IMR-90 (cell line): Measurements from ENCODE around the gene RASSF9. TPM values are rescaled to one million over a fixed set of nuclear protein-coding genes. Genes with fewer than 3 reads are reported as not detected.

Experiments used
- ATAC-seq: fragments of 200-7000 bp; cut with Tn5 transposase; 2 replicates; pipeline ENCODE4 v1.9.1; 2020; ENCODE audit warnings: low read depth, mild to moderate bottlenecking, moderate library complexity
- BruUV-seq: library from RNA; stranded (reverse); fragments of 400-500 nt; replicated peaks from 2 replicates; lab custom pipeline; 2021; lab: Mats Ljungman, UMichigan
- CTCF ChIA-PET: fragments of 300-600 bp; formaldehyde crosslinking; extraction: SDS; loops from one replicate; lab custom pipeline; 2021; ENCODE audit warnings: antibody characterized with exemption; lab: Yijun Ruan, JAX
- POLR2A ChIA-PET: fragments of 300-600 bp; sonication (Branson Sonifier 250); formaldehyde crosslinking; loops from one replicate; lab custom pipeline; 2022; ENCODE audit warnings: antibody characterized with exemption; ENCODE audit not compliant: unreplicated experiment; lab: Charles Lee
- DNase-seq: peaks from one replicate; pipeline ENCODE4 v3.0.0; 2013
- H2AFZ ChIP-seq: replicated peaks from 2 replicates; pipeline ENCODE3; 2013; ENCODE audit warnings: low read length, mild to moderate bottlenecking; ENCODE audit not compliant: poor library complexity
- H2AK5ac ChIP-seq: 2 replicates; pipeline ENCODE4 v1.6.1; 2013; ENCODE audit warnings: low read depth, low read length, inconsistent platforms
- H2AK9ac ChIP-seq: replicated peaks from 2 replicates; pipeline ENCODE3; 2013; ENCODE audit warnings: mild to moderate bottlenecking, low read depth, low read length, moderate library complexity; ENCODE audit not compliant: poor library complexity
- H2BK120ac ChIP-seq: 2 replicates; pipeline ENCODE4 v1.6.1; 2013; ENCODE audit warnings: low read depth, low read length, inconsistent platforms
- H2BK15ac ChIP-seq: 3 replicates; pipeline ENCODE4 v1.6.1; 2013; ENCODE audit warnings: low read depth, low read length, inconsistent platforms
- H2BK20ac ChIP-seq: 2 replicates; pipeline ENCODE4 v1.6.1; 2013; ENCODE audit warnings: low read depth, mild to moderate bottlenecking, inconsistent platforms, low read length, moderate library complexity
- H2BK5ac ChIP-seq: 2 replicates; pipeline ENCODE4 v1.6.1; 2013; ENCODE audit warnings: mild to moderate bottlenecking, low read depth, low read length, inconsistent platforms; ENCODE audit not compliant: poor library complexity, severe bottlenecking
- H3K14ac ChIP-seq: replicated peaks from 2 replicates; pipeline ENCODE4 v1.6.1; 2013; ENCODE audit warnings: low read depth, low read length, inconsistent platforms
- H3K18ac ChIP-seq: 2 replicates; pipeline ENCODE4 v1.6.1; 2013; ENCODE audit warnings: low read depth, low read length, control low read depth
- H3K23ac ChIP-seq: 2 replicates; pipeline ENCODE4 v1.6.1; 2013; ENCODE audit warnings: low read depth, low read length, inconsistent platforms
- H3K27ac ChIP-seq: 2 replicates; pipeline ENCODE4 v1.5.1; 2013; ENCODE audit warnings: mild to moderate bottlenecking, control low read depth, low read length; ENCODE audit not compliant: insufficient read depth
- H3K27me3 ChIP-seq: 2 replicates; pipeline ENCODE4 v1.6.1; 2013; ENCODE audit warnings: low read length; ENCODE audit not compliant: control insufficient read depth, insufficient read depth
- H3K36me3 ChIP-seq: 2 replicates; pipeline ENCODE4 v1.6.1; 2013; ENCODE audit warnings: low read length, mixed read lengths; ENCODE audit not compliant: control insufficient read depth, insufficient read depth
- H3K4ac ChIP-seq: 2 replicates; pipeline ENCODE4 v1.6.1; 2013; ENCODE audit warnings: low read depth, low read length, inconsistent platforms
- H3K4me1 ChIP-seq: 2 replicates; pipeline ENCODE4 v1.6.1; 2013; ENCODE audit warnings: low read length, mixed read lengths; ENCODE audit not compliant: control insufficient read depth, insufficient read depth
- H3K4me2 ChIP-seq: 2 replicates; pipeline ENCODE4 v1.6.1; 2013; ENCODE audit warnings: low read depth, mild to moderate bottlenecking, control low read depth, low read length, moderate library complexity
- H3K4me3 ChIP-seq: 2 replicates; pipeline ENCODE4 v1.5.1; 2013; ENCODE audit warnings: low read depth, mild to moderate bottlenecking, control low read depth, low read length, moderate library complexity; ENCODE audit not compliant: insufficient read depth
- H3K56ac ChIP-seq: 2 replicates; pipeline ENCODE4 v1.6.1; 2013; ENCODE audit warnings: low read length, inconsistent platforms; ENCODE audit not compliant: insufficient read depth; ENCODE audit errors: extremely low read depth
- H3K79me1 ChIP-seq, 2 experiments: 2 replicates each; pipeline ENCODE4 v1.6.1; 2013; ENCODE audit warnings: low read length in 2 of 2, inconsistent platforms in 1 of 2, low read depth in 1 of 2
- H3K9ac ChIP-seq: 2 replicates; pipeline ENCODE4 v1.6.1; 2013; ENCODE audit warnings: low read depth, low read length, control low read depth
- H3K9me1 ChIP-seq: 2 replicates; pipeline ENCODE4 v1.6.1; 2013; ENCODE audit warnings: low read length, inconsistent platforms; ENCODE audit not compliant: insufficient read depth
- H3K9me3 ChIP-seq: 2 replicates; pipeline ENCODE4 v1.6.1; 2013; ENCODE audit warnings: low read length; ENCODE audit not compliant: control insufficient read depth, insufficient read depth
- H4K20me1 ChIP-seq: 2 replicates; pipeline ENCODE4 v1.6.1; 2013; ENCODE audit warnings: low read length, inconsistent platforms; ENCODE audit not compliant: insufficient read depth
- H4K5ac ChIP-seq: 2 replicates; pipeline ENCODE4 v1.6.1; 2013; ENCODE audit warnings: mild to moderate bottlenecking, low read depth, low read length, control low read depth
- H4K8ac ChIP-seq, 2 experiments: 2 replicates each; pipeline ENCODE4 v1.6.1; 2013; ENCODE audit warnings: low read depth in 2 of 2, low read length in 2 of 2, control low read depth in 1 of 2, inconsistent platforms in 1 of 2
- H4K91ac ChIP-seq: 2 replicates; pipeline ENCODE4 v1.6.1; 2013; ENCODE audit warnings: low read depth, low read length, inconsistent platforms; ENCODE audit not compliant: insufficient read depth
- BHLHE40 ChIP-seq: fragments of 150-350 bp; IDR thresholded peaks from 2 replicates; pipeline ENCODE4 v1.6.1; 2016; ENCODE audit warnings: mild to moderate bottlenecking, low read depth, low read length
- CEBPB ChIP-seq: IDR thresholded peaks from 2 replicates; pipeline ENCODE4 v1.6.1; 2012; ENCODE audit warnings: low read depth, low read length, improper control_type of control experiment
- CHD1 ChIP-seq: IDR thresholded peaks from 2 replicates; pipeline ENCODE4 v1.6.1; 2012; ENCODE audit warnings: low read depth, low read length, improper control_type of control experiment
- ELK1 ChIP-seq: fragments of 150-350 bp; IDR thresholded peaks from 2 replicates; pipeline ENCODE4 v1.6.1; 2016; ENCODE audit warnings: low read depth, mild to moderate bottlenecking, low read length, moderate library complexity, borderline replicate concordance
- FOS ChIP-seq: fragments of 150-350 bp; IDR thresholded peaks from 2 replicates; pipeline ENCODE4 v1.6.1; 2016; ENCODE audit warnings: low read depth, low read length
- MAFK ChIP-seq: IDR thresholded peaks from 2 replicates; pipeline ENCODE4 v1.6.1; 2012; ENCODE audit warnings: low read depth, low read length, improper control_type of control experiment
- MAZ ChIP-seq: IDR thresholded peaks from 2 replicates; pipeline ENCODE4 v1.6.1; 2012; ENCODE audit warnings: low read depth, mild to moderate bottlenecking, low read length, improper control_type of control experiment, moderate library complexity, borderline replicate concordance
- MXI1 ChIP-seq: IDR thresholded peaks from 2 replicates; pipeline ENCODE4 v1.6.1; 2012; ENCODE audit warnings: low read depth, mild to moderate bottlenecking, low read length, moderate library complexity, borderline replicate concordance
- NFE2L2 ChIP-seq: fragments of 150-350 bp; IDR thresholded peaks from 2 replicates; pipeline ENCODE4 v1.6.1; 2016; ENCODE audit warnings: low read depth, mild to moderate bottlenecking, low read length
- POLR2A ChIP-seq: IDR thresholded peaks from 2 replicates; pipeline ENCODE4 v1.6.1; 2012; ENCODE audit warnings: mild to moderate bottlenecking, low read depth, low read length
- RAD21 ChIP-seq: IDR thresholded peaks from 2 replicates; pipeline ENCODE4 v1.6.1; 2012; ENCODE audit warnings: low read length, improper control_type of control experiment
- RCOR1 ChIP-seq: IDR thresholded peaks from 2 replicates; pipeline ENCODE4 v1.6.1; 2012; ENCODE audit warnings: mild to moderate bottlenecking, low read length, improper control_type of control experiment; ENCODE audit not compliant: insufficient replicate concordance
- RFX5 ChIP-seq: IDR thresholded peaks from 2 replicates; pipeline ENCODE4 v1.8.0; 2012; ENCODE audit warnings: low read depth, mild to moderate bottlenecking, low read length, moderate library complexity
- SMC3 ChIP-seq: fragments of 150-350 bp; IDR thresholded peaks from 2 replicates; pipeline ENCODE4 v1.6.1; 2016; ENCODE audit warnings: low read depth, mild to moderate bottlenecking, antibody characterized with exemption, low read length, moderate library complexity
- WGBS, 2 experiments: methylation state at CpG; one replicate each; pipeline versions ENCODE4 v1.1.5 to v1.1.7; 2013; ENCODE audit warnings: missing lambda C conversion rate in 2 of 2; ENCODE audit not compliant: insufficient read length in 1 of 2; ENCODE audit errors: extremely low coverage in 2 of 2; 5-methylcytosine and 5-hydroxymethylcytosine counted together
- dilution Hi-C: fragments of 300-500 bp; cut with HindIII; formaldehyde crosslinking; loops from one replicate; pipeline ENCODE4 v1.14.3; 2018; ENCODE audit warnings: low sequenced_read_pairs; ENCODE audit not compliant: unreplicated experiment
- in situ Hi-C: fragments of 300-500 bp; cut with MboI; formaldehyde crosslinking; loops from 3 replicates; pipeline ENCODE4 v1.14.3; 2019; ENCODE audit warnings: low sequenced_read_pairs, inconsistent platforms, mixed read lengths
- intact Hi-C: fragments of 100-400 bp; cut with micrococcal nuclease; formaldehyde crosslinking; loops from 2 replicates; pipeline ENCODE4 v1.10.0; 2022
- polyA plus RNA-seq, 3 experiments: library from polyadenylated mRNA; depleted of rRNA; stranded (reverse); fragments of >200 nt; gene quantifications; 2 replicates each; pipeline ENCODE4 v1.2.3, GENCODE V29; 2012; ENCODE audit warnings: low replicate concordance in 1 of 3
- total RNA-seq: library from RNA; depleted of rRNA; stranded (reverse); fragments of >200 nt; gene quantifications from 2 replicates; pipeline ENCODE4 v1.2.3, GENCODE V29; 2012
- TF ChIP-seq, protein P1 (sequence below): fragments of 150-350 bp; IDR thresholded peaks from 2 replicates; pipeline ENCODE4 v1.6.1; 2017; ENCODE audit warnings: mild to moderate bottlenecking, antibody characterized with exemption, low read length, low read depth
- TF ChIP-seq, protein P2 (sequence below): conservative IDR thresholded peaks from 2 replicates; pipeline ENCODE4 v1.5.1; 2012; ENCODE audit warnings: mild to moderate bottlenecking, low read depth, low read length, improper control_type of control experiment

Gene RASSF9
- total and polyA plus RNA-seq, 2 of the 4 experiments (the other 2 are of a cell fraction) = 0.09 to 0.18 TPM

DNA sequence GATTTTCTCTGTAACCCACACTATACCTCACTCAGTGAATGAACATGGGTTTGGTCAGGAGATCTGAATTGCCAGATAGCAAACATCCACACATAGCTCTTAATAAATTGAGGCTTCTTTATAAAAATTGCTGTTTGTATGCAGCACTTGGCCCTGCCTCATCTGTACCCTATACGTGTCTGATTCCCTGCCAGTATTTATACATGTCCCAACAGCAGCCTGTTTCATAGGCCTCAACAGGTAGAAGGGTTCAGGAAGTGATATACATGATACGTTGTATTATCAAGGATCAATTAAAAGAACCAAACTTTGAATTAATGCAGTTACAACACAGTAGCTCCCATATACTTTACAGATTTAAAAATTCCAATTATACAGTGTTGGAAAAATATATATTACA is 32.3 kb downstream of the RASSF9 start:
- H3K4me1 ChIP-seq = no peaks in the 10 kb centered on the region
- TF ChIP-seq BHLHE40 (no peak), POLR2A (no peak), RFX5 (no peak), RCOR1 (no peak), RAD21 (no peak), ELK1 (no peak), MAFK (no peak), MXI1 (no peak), CEBPB (no peak), FOS (no peak), SMC3 (no peak), MAZ (no peak), NFE2L2 (no peak), CHD1 (no peak)
- TF ChIP-seq, protein P1, sequence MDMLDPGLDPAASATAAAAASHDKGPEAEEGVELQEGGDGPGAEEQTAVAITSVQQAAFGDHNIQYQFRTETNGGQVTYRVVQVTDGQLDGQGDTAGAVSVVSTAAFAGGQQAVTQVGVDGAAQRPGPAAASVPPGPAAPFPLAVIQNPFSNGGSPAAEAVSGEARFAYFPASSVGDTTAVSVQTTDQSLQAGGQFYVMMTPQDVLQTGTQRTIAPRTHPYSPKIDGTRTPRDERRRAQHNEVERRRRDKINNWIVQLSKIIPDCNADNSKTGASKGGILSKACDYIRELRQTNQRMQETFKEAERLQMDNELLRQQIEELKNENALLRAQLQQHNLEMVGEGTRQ = no peak
- TF ChIP-seq, protein P2, sequence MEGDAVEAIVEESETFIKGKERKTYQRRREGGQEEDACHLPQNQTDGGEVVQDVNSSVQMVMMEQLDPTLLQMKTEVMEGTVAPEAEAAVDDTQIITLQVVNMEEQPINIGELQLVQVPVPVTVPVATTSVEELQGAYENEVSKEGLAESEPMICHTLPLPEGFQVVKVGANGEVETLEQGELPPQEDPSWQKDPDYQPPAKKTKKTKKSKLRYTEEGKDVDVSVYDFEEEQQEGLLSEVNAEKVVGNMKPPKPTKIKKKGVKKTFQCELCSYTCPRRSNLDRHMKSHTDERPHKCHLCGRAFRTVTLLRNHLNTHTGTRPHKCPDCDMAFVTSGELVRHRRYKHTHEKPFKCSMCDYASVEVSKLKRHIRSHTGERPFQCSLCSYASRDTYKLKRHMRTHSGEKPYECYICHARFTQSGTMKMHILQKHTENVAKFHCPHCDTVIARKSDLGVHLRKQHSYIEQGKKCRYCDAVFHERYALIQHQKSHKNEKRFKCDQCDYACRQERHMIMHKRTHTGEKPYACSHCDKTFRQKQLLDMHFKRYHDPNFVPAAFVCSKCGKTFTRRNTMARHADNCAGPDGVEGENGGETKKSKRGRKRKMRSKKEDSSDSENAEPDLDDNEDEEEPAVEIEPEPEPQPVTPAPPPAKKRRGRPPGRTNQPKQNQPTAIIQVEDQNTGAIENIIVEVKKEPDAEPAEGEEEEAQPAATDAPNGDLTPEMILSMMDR = no peak
- H3K36me3 ChIP-seq = no peaks in the 10 kb centered on the region
- intact Hi-C loops (no loop called here), dilution Hi-C loops (no loop called here), in situ Hi-C loops (no loop called here)
- H3K56ac ChIP-seq = no peak overlapping the region
- no peaks in the 10 kb centered on the region for H3K9me1 ChIP-seq
- no peak overlapping the region for H3K4me2 ChIP-seq
- no peak overlapping the region for H2BK5ac ChIP-seq
- DNase-seq = no peak
- no peaks in the 10 kb centered on the region for H4K20me1 ChIP-seq
- no CpG with 5 or more reads among the region's 2 CpGs for WGBS, 2 experiments
- H3K9ac ChIP-seq = no peak overlapping the region
- H2BK120ac ChIP-seq = no peak overlapping the region
- H2AK9ac ChIP-seq = no peak overlapping the region
- no peak overlapping the region for H3K14ac ChIP-seq
- POLR2A ChIA-PET = no interaction called here
- H4K91ac ChIP-seq = no peak overlapping the region
- H2AK5ac ChIP-seq = no peak overlapping the region
- no peak overlapping the region for H3K27ac ChIP-seq
- no peak overlapping the region for H2BK15ac ChIP-seq
- no peak overlapping the region for H2BK20ac ChIP-seq
- no peak overlapping the region for H3K4ac ChIP-seq
- H2AFZ ChIP-seq = no peak overlapping the region
- no peaks in the 10 kb centered on the region for H3K27me3 ChIP-seq
- no peaks in the 10 kb centered on the region for H3K79me1 ChIP-seq
- no peak overlapping the region for H4K8ac ChIP-seq
- no peak overlapping the region for H4K5ac ChIP-seq
- no peak overlapping the region for H3K4me3 ChIP-seq
- H3K18ac ChIP-seq = no peak overlapping the region
- H3K23ac ChIP-seq = no peak overlapping the region
- no peaks in the 10 kb centered on the region for H3K9me3 ChIP-seq
- ATAC-seq = no peak
- CTCF ChIA-PET = no interaction called here
- no TSS peak for BruUV-seq
